Keratinocyte (primary cell): ENCODE measurements around the gene ERBIN. TPM values are rescaled to one million over a fixed set of nuclear protein-coding genes. Genes with fewer than 3 reads are reported as not detected.

Source experiments
- DNase-seq: peaks from one replicate; pipeline ENCODE4 v3.0.0-alpha.2; 2011; ENCODE audit warnings: low read depth, missing footprints, low spot score
- FAIRE-seq: peaks from 2 replicates; lab custom pipeline; 2011; peaks lifted over from hg19 to GRCh38; lab: Jason Lieb, UNC
- H2AFZ ChIP-seq: 2 replicates; pipeline ENCODE4 v1.6.0; 2012; ENCODE audit warnings: low read length, control low read depth, inconsistent platforms; ENCODE audit not compliant: control insufficient read depth
- H3K27ac ChIP-seq: 2 replicates; pipeline ENCODE4 v1.5.1; 2011; ENCODE audit warnings: low read length; ENCODE audit not compliant: control insufficient read depth, insufficient read depth
- H3K27me3 ChIP-seq: 3 replicates; pipeline ENCODE4 v1.6.0; 2011; ENCODE audit warnings: low read length; ENCODE audit not compliant: control insufficient read depth, insufficient read depth; ENCODE audit errors: extremely low read depth
- H3K36me3 ChIP-seq, 2 experiments: 2 replicates in 1 of 2; 3 replicates in 1 of 2; pipeline ENCODE4 v1.5.1; 2011; ENCODE audit warnings: low read length in 2 of 2, mild to moderate bottlenecking in 1 of 2; ENCODE audit not compliant: control insufficient read depth in 2 of 2, insufficient read depth in 2 of 2; ENCODE audit errors: extremely low read depth in 1 of 2
- H3K4me1 ChIP-seq: 3 replicates; pipeline ENCODE4 v1.5.1; 2011; ENCODE audit warnings: low read length; ENCODE audit not compliant: control insufficient read depth, insufficient read depth; ENCODE audit errors: extremely low read depth
- H3K4me2 ChIP-seq: 3 replicates; pipeline ENCODE4 v1.6.0; 2011; ENCODE audit warnings: low read depth, low read length; ENCODE audit not compliant: control insufficient read depth, insufficient read depth; ENCODE audit errors: extremely low read depth
- H3K4me3 ChIP-seq, 3 experiments: fragments of 200-600 bp in 1 of 3; sonication (generic) in 1 of 3; 2 replicates in 2 of 3; 3 replicates in 1 of 3; pipeline ENCODE4 v1.5.1; 2011 to 2016; ENCODE audit warnings: low read length in 3 of 3, mild to moderate bottlenecking in 3 of 3, control low read depth in 2 of 3, inconsistent platforms in 1 of 3, low read depth in 1 of 3, mixed read lengths in 1 of 3, mixed run types in 1 of 3, moderate library complexity in 1 of 3; ENCODE audit not compliant: control insufficient read depth in 2 of 3, insufficient read depth in 2 of 3; ENCODE audit errors: extremely low read depth in 1 of 3
- H3K79me2 ChIP-seq: 2 replicates; pipeline ENCODE4 v1.6.0; 2012; ENCODE audit warnings: low read length; ENCODE audit not compliant: control insufficient read depth, insufficient read depth
- H3K9ac ChIP-seq: 3 replicates; pipeline ENCODE4 v1.6.0; 2011; ENCODE audit warnings: low read length; ENCODE audit not compliant: control insufficient read depth, insufficient read depth; ENCODE audit errors: extremely low read depth
- H3K9me1 ChIP-seq: 3 replicates; pipeline ENCODE4 v1.6.0; 2011; ENCODE audit warnings: low read length; ENCODE audit not compliant: control insufficient read depth, insufficient read depth; ENCODE audit errors: extremely low read depth
- H3K9me3 ChIP-seq: 2 replicates; pipeline ENCODE4 v1.5.1; 2012; ENCODE audit warnings: low read depth, low read length; ENCODE audit not compliant: control insufficient read depth
- H4K20me1 ChIP-seq: 3 replicates; pipeline ENCODE4 v1.6.0; 2011; ENCODE audit warnings: low read length; ENCODE audit not compliant: control insufficient read depth, insufficient read depth; ENCODE audit errors: extremely low read depth
- CTCF ChIP-seq, 3 experiments: IDR thresholded peaks in 1 of 3; conservative IDR thresholded peaks in 1 of 3; optimal IDR thresholded peaks in 1 of 3; 2 replicates in 2 of 3; 3 replicates in 1 of 3; pipeline versions ENCODE3 to v1.5.1; 2011; ENCODE audit warnings: low read length in 3 of 3, mild to moderate bottlenecking in 3 of 3, moderate library complexity in 2 of 3, control low read depth in 1 of 3, inconsistent platforms in 1 of 3; ENCODE audit not compliant: insufficient read depth in 2 of 3; ENCODE audit errors: extremely low read depth in 1 of 3
- EZH2 ChIP-seq: IDR thresholded peaks from one replicate; pipeline ENCODE4 v1.6.1; 2012; ENCODE audit warnings: inconsistent platforms, mild to moderate bottlenecking, low read length, moderate library complexity
- dilution Hi-C: fragments of 300-500 bp; cut with MboI; formaldehyde crosslinking; loops from one replicate; pipeline ENCODE4 v1.7.0; 2020; ENCODE audit warnings: low sequenced_read_pairs; ENCODE audit not compliant: extremely low pct_ligation_motif_present
- polyA plus RNA-seq, 5 experiments: library from polyadenylated mRNA; depleted of rRNA in 3 of 5; stranded (reverse) in 3 of 5; stranded (forward) in 1 of 5; unstranded in 1 of 5; fragments of >200 nt; gene quantifications; 1 replicate in 1 of 5; 2 replicates in 3 of 5; 3 replicates in 1 of 5; pipeline versions ENCODE4 v1.2.1 to v1.2.3, GENCODE V29; 2011 to 2012; ENCODE audit warnings: missing spikeins in 2 of 5, low read depth in 1 of 5, low replicate concordance in 1 of 5

ERBIN gene
- polyA plus RNA-seq, 1 donor (not counting 4 experiments of a cell fraction or from before 2014, with no cell fraction given): 30.6 TPM

GRCh38 chr5:65948115-65948747 is 21.9 kb downstream of the ERBIN start:
- Histone ChIP-seq H2AFZ (no peak overlapping the region), H3K4me3 (no peak overlapping the region), H3K4me2 (no peak overlapping the region), H3K9ac (no peak overlapping the region), H4K20me1 (peaks cover 2% of the 10 kb centered on the region), H3K9me1 (no peaks in the 10 kb centered on the region), H3K27me3 (no peaks in the 10 kb centered on the region), H3K36me3 (no peaks in the 10 kb centered on the region), H3K9me3 (no peaks in the 10 kb centered on the region), H3K79me2 (peaks cover 98% of the 10 kb centered on the region), H3K4me1 (no peaks in the 10 kb centered on the region), H3K27ac (no peak overlapping the region)
- FAIRE-seq (no peak), DNase-seq (no peak)
- no peak for TF ChIP-seq EZH2
- TF ChIP-seq CTCF (optimal IDR thresholded peaks at IDR 0.05 in 1 of 3, IDR thresholded peaks at IDR 0.05 in 1 of 3, conservative IDR thresholded peaks at IDR 0.05 in 1 of 3; ENCODE audit: extremely low read depth in 1 of 3, insufficient read depth in 2 of 3, low read length in 3 of 3): no peak
- dilution Hi-C loops: no loop called here

GRCh38 chr5:65951330-65951729 is 25.0 kb downstream of the ERBIN start:
- Histone ChIP-seq H3K4me3 (no peak overlapping the region), H3K36me3 (no peaks in the 10 kb centered on the region), H3K9ac (no peak overlapping the region), H3K9me3 (no peaks in the 10 kb centered on the region), H3K4me2 (no peak overlapping the region), H3K27me3 (no peaks in the 10 kb centered on the region), H3K9me1 (no peaks in the 10 kb centered on the region), H3K4me1 (peaks cover 4% of the 10 kb centered on the region), H3K27ac (no peak overlapping the region), H2AFZ (no peak overlapping the region), H3K79me2 (peaks cover 98% of the 10 kb centered on the region), H4K20me1 (peaks cover 6% of the 10 kb centered on the region)
- DNase-seq (no peak), FAIRE-seq (no peak)
- dilution Hi-C loops: no loop called here
- TF ChIP-seq CTCF (optimal IDR thresholded peaks at IDR 0.05 in 1 of 3, IDR thresholded peaks at IDR 0.05 in 1 of 3, conservative IDR thresholded peaks at IDR 0.05 in 1 of 3; ENCODE audit: extremely low read depth in 1 of 3, insufficient read depth in 2 of 3, low read length in 3 of 3): no peak
- no peak for TF ChIP-seq EZH2
